GOT3 (cell line): Measurements from ENCODE around the gene PHRF1.
A peak's percentile ranks its signal among the peaks of the same experiment; 100 is the strongest.
"Not testable (repeated sequence)": the region's sequence is repeated elsewhere in the genome, so short reads cannot be mapped to it uniquely, and the experiment has no call there.

Source experiments
- DNase-seq: peaks from one replicate; lab custom pipeline; 2025; ENCODE audit warnings: mixed read lengths; lab: John Stamatoyannopoulos, UW

Gene PHRF1

DNA sequence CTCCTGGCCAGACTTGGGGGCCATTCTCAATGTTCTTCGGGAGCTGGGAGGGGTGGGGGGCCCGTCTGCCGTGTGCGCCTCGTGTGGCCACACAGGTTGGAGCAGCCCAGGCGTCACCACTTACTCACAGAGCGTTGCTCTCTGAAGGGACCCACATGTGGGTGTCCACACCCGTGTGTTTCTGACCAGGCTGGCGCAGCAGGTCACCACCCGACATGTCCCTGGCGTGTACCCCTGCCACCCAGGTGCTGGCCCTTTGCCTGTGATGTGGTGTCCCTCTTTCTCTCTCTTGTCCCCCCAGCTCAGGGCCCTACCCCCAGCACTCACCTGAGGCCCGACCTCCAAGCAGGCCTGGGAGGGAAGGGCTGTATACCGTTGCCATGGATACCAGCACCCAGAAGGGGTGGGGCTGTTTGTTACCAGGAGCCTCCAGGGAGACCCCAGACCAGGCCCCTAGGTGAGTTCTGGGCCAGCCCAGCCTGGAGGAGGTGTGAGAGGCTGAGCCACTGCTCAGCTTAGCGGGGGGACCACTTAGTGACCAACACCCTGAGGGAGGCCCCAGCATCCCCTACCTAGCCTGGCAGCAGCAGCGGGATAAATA lies 17.1 kb upstream of the PHRF1 start:
- DNase-seq, result no peak

GRCh38 chr11:559712-560304 lies 16.5 kb upstream of the PHRF1 start:
- no peak for DNase-seq

- peak; percentile 43 for DNase-seq
Observed at GRCh38 chr11:560305-561147, 15.7 kb upstream of the PHRF1 start, which contains the start of the genes LMNTD2 and RASSF7. Gene LMNTD2, minus strand, starts transcription at chr11:560738. Its CDS starts 22 bp downstream, at chr11:560716. Gene RASSF7, plus strand, starts transcription at chr11:560970. Its CDS starts 799 bp downstream, at chr11:561769.

DNA sequence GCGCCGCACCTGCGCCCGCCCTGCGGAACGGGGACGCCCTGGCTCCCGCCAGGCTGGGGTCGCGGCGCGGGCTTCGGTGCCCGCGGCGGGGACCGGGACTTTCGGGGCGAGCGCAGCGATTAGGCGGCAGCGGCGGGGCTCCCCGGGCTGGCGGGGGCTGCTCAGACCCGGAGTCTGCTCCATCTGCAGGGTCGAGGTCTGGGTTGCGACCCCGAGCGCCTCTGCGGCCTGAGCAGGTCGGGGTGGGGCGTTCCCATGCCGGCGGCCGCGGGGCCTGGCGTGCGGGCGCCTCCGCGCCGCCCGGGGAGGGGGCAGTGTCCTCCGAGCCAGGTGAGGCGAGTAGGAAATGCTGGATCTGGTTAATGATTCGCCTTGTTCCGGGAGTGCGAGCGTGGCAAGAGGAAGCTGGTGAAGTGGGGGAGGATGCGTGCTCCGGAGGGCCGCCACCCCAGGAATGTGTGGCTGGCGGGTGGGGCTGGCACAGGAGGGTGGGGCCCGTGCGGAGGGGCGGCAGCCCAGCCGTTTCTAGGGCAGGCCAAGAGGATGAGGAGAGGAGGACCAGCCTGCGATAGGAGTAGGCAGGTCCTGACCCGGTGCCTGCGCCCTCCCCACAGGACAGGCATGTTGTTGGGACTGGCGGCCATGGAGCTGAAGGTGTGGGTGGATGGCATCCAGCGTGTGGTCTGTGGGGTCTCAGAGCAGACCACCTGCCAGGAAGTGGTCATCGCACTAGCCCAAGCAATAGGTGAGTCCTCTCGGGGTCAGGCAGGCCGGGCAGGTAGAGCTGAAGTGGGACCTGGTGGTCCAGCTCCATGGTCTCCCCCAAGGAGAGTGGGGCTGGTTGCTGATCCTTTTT lies 14.9 kb upstream of the PHRF1 start:
- no peak for DNase-seq

DNA sequence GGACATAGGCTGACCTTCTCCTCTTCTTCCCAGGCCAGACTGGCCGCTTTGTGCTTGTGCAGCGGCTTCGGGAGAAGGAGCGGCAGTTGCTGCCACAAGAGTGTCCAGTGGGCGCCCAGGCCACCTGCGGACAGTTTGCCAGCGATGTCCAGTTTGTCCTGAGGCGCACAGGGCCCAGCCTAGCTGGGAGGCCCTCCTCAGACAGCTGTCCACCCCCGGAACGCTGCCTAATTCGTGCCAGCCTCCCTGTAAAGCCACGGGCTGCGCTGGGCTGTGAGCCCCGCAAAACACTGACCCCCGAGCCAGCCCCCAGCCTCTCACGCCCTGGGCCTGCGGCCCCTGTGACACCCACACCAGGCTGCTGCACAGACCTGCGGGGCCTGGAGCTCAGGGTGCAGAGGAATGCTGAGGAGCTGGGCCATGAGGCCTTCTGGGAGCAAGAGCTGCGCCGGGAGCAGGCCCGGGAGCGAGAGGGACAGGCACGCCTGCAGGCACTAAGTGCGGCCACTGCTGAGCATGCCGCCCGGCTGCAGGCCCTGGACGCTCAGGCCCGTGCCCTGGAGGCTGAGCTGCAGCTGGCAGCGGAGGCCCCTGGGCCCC lies 14.1 kb upstream of the PHRF1 start:
- DNase-seq, result no peak

DNA sequence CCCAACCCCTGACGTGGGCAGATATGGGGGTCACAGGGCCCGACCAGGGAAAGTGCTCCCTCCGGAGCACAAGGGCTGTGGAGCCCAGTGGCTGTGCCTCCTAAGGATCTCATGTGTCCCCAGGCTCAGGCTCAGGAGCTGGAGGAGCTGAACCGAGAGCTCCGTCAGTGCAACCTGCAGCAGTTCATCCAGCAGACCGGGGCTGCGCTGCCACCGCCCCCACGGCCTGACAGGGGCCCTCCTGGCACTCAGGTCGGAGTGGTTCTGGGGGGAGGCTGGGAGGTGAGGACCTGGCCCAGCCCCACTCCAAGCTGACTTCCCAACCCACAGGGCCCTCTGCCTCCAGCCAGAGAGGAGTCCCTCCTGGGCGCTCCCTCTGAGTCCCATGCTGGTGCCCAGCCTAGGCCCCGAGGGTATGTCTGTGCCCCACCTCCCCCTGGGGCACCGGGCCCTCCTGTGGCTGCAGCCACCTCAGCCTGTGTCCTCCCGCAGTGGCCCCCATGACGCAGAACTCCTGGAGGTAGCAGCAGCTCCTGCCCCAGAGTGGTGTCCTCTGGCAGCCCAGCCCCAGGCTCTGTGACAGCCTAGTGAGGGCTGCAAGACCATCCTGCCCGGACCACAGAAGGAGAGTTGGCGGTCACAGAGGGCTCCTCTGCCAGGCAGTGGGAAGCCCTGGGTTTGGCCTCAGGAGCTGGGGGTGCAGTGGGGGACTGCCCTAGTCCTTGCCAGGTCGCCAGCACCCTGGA lies 13.0 kb upstream of the PHRF1 start:
- no peak for DNase-seq

DNA sequence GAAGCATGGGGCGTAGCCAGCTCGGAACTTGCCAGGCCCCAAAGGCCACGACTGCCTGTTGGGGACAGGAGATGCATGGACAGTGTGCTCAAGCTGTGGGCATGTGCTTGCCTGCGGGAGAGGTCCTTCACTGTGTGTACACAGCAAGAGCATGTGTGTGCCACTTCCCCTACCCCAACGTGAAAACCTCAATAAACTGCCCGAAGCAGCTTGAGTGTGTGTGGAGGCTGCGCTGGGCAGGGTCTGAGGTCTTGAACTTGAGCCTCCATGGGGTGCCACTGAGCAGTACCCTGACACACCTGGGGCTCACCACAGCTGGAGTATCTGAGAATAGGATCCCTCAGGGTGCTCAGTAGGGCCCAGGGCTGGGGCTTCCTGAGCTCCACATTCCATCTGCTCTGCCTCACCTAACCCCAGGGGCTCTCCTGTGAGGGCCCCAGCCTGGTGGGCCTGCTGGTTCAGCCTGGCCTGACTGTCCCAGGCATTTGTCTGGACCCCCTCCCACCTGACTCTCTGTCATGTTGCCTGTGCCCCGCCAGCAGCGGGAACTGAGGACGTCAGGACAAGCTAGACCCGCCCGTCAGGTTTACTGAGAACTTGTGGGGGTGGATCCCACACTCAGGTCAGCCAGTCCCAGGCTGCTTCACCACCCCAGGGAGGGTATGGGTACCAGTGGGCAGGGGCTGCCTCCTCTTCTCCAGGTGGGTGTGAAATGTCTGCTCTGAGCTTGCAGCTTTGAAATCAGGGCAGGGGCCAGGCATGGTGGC lies 12.3 kb upstream of the PHRF1 start:
- no peak for DNase-seq

DNA sequence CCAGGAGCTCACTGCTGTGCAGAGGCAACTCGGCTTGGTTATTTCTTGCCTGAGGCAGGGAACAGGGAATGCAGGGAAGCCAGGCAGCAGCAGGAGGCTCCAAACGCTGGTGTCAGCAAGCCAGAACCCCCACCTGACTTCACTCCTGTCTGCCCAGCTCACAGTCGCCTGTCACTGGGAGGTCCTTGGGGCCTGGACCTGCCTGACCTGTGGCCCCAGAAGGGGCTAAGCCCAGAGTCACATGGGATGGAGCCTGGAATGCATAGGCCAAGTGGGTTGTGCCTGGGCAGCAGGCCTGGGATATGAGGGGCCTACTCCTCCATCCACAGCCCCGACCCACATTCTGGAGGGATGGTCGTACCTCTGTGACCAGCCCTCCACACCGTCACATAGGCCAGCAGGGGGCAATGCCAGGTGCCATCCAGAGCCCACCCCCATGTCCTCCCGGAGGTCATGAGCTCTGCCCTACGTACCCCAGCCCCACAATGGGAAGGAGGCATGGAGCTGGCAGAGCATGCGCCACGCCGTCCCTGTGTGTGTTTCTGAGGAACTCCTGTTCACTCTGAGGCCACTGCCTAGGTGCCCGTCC lies 10.3 kb upstream of the PHRF1 start:
- no peak for DNase-seq

- DNase-seq, result no peak
Observed at GRCh38 chr11:567011-567628, 9.2 kb upstream of the PHRF1 start.

GRCh38 chr11:567629-568292 lies 8.5 kb upstream of the PHRF1 start:
- DNase-seq, result no peak

GRCh38 chr11:568306-569157 lies 7.7 kb upstream of the PHRF1 start:
- DNase-seq, result peak; percentile 31

- no peak for DNase-seq
Observed at GRCh38 chr11:569158-569885, 6.9 kb upstream of the PHRF1 start.

DNA sequence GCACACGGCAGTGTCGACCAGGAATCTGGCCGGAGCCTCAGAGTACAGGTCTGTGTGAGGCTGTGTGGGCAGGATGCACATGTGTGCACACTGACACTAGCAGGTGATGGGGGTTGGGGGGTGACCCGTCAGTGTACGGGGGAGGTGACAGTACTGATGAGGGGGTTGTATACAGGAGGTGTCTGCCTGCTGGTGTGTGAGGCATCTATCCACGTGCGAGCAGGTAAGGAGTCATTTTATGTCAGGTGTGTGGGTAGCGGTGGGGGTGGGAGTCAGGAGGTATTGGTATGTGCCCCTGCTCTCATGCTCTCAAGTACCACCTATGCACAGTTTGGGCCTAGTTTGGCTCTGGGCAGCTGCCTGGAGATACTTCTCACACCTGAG lies 4.5 kb upstream of the PHRF1 start:
- no peak for DNase-seq

DNA sequence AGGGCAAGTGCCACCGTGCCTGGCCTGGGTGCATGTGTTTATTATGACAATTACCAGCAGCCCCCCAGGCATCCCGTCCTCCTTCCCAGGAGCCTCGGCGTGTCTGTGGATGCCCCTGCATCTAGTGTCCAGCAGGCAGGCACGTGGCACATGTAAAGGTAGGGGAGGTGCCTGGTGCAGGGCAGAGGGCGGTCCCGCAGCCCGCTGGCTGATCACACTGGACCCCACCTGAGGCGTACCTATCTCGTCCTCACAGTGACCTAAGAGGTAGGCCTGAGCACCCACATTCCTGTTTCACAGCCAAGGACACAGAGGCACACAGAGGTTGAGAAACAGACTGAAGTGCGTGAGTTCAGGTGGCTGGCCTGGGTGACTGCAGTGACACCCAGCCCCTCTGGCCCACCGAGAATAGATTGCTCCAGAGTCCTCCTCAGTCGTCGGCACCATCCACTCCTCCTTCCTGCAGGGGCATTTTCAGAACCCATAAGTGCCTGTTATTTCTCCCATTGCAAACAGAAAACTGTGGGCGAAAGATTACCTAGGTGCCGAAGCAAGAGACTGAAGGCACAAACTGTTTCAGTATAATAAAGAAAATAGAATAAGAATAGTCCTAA lies 3.0 kb upstream of the PHRF1 start:
- DNase-seq, result no peak

- not testable (repeated sequence) for DNase-seq
Observed at GRCh38 chr11:574031-574570, 2.2 kb upstream of the PHRF1 start.

GRCh38 chr11:574632-575312 lies 1.5 kb upstream of the PHRF1 start:
- no peak for DNase-seq
